Subcutaneous adipose tissue (tissue), 4 donors: Measurements from ENCODE around the gene SKI. TPM values are rescaled to one million over a fixed set of nuclear protein-coding genes. Genes with fewer than 3 reads are reported as not detected.

Experiments
- total RNA-seq, 4 donors: library from RNA; depleted of rRNA; stranded (reverse); fragments of >200 nt; gene quantifications; one replicate each; pipeline ENCODE4 v1.1.0, GENCODE V29; 2016
- TF ChIP-seq, protein P1 (sequence below): fragments of 450-650 bp; IDR thresholded peaks from one replicate; pipeline ENCODE4 v1.5.1; 2016; ENCODE audit warnings: low read depth, mild to moderate bottlenecking, control low read depth, antibody characterized with exemption, moderate library complexity

The SKI gene
- total RNA-seq, 4 donors from 2014 or later, result 24.3 to 67.6 (median 27.8) TPM

DNA sequence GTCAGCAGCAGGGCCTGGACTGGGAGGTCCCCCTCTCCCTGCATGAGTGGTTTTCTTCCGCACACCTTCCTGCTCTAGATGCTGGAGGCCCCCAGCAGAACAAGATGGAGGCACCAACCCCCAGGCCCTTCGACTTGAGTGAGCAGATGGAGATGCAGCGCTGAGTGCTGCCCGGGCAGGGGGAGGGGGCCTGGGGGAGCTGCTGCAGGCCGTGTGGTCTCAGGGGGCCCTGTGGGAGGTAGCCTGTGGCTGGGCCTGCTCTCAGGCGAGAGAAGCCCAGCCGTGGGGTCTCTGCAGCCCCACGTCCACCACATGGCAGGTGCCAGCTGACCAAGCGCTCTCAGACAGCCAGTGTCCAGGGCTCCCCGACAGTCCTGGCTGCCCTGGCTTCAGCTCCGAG lies 32.3 kb upstream of the SKI start:
- TF ChIP-seq, protein P1, sequence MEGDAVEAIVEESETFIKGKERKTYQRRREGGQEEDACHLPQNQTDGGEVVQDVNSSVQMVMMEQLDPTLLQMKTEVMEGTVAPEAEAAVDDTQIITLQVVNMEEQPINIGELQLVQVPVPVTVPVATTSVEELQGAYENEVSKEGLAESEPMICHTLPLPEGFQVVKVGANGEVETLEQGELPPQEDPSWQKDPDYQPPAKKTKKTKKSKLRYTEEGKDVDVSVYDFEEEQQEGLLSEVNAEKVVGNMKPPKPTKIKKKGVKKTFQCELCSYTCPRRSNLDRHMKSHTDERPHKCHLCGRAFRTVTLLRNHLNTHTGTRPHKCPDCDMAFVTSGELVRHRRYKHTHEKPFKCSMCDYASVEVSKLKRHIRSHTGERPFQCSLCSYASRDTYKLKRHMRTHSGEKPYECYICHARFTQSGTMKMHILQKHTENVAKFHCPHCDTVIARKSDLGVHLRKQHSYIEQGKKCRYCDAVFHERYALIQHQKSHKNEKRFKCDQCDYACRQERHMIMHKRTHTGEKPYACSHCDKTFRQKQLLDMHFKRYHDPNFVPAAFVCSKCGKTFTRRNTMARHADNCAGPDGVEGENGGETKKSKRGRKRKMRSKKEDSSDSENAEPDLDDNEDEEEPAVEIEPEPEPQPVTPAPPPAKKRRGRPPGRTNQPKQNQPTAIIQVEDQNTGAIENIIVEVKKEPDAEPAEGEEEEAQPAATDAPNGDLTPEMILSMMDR, result no peak

DNA sequence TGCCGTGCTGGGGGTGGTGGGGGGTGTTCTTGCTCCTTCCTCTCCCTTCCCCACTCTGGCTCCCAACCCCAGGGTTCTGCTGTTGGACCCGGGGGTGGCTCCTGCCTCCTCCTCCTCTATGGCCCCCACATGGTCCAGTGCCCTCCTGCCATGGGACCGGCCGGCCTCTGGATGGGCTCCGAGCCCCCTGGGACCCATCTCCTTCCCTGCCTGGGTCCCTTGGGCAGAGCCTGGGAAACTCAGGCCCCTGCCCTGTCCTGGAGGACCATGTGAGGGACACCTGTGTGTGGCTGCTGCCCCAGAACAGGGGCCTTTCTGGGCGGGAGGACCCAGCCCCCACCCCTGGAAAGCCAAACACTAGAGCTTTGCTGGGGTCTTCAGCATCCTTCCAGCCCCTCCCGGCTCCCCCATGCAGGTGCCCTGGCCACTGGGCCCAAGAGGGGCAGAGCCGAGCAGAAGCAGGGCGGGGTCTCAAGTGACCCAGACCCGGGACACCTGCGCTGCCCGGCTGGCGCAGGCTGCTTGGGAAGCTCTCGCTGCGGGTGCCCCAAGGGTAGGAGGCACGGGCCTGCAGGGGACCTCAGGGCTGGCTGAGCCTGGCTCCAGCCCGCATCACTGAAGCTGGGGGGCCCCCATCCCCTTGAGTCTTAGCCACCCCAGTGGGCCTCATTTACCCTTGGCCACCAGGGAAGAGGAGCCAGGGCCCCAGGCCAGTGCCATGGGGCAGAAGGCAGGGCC lies 31.0 kb upstream of the SKI start:
- TF ChIP-seq, protein P1, result no peak

DNA sequence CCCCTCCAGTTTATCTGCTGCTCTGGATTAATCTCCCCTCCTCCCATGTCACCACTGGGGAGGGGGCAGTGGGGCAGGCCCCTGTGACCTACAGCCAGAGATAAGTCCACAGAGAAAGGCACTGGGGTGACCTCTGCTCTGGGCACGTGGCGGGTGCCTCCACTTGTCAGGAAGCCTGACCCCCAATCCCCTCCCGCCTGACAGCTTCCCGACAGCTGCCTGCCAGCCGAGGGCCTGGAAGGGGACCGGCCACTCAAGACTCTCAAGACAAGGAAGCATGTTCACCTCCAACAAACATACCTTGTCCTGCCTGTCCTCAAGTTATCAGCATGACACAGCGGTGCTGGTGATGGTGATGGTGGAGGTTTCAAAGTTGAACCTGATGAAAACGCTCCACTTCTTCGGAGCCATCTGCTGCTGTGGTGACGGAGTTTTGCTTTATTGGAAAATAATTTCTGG lies 30.4 kb upstream of the SKI start:
- TF ChIP-seq, protein P1, result no peak

DNA sequence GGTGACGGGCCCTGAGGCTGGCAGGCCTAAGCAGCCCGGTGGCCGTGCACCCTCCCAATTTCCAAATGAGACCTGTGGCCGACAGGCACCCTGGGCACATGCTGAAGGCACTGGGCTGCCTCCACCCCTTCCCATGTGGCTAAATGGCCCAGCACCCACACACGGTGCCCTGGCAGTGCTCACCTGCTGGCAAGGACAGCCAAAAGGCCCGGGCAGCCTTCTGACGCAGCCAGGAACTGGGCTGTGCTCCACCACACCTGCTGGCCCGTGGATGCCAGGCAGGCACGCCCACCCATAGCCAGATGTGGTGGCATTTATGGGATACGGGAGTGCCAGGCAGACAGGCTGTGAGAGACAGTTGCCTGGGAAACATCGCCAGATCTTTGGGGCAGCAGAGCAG lies 29.5 kb upstream of the SKI start:
- TF ChIP-seq, protein P1, result no peak

DNA sequence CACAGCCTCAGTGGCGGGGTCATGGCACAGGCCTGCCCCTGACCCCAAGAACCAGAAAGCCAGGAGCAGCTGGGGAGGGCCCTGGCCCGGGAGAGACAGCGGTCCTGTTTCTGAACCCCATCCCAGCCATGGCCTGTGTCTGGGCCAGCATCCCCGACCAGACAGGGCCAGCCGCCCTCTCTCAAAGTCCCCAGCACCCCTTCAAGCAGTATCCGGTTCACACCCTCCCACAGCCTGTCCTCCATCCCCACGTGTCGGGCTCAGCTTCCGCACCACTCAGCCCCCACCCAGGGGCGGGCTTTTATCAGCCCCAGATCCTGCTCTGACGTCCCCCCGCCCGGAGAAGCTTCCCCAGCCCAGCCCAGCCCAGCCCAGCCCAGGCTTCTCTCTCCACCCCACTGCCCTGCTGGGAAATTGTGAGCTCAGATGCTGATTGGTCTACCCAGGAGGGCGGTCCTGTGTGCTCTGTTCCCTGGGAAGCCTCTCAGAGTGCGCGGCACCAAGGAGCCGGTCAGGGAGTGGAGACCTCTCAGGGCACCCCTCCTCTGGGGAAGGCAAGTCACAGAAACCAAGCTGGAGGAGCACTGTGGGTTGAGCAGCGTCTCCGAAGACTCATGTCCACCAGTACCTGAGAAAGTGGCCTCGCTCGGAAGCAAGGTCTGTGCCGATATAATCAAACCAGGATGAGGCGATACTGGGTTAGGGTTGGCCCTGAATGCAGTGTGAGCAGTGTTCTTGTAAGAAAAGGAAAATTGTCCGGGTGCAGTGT lies 28.9 kb upstream of the SKI start:
- TF ChIP-seq, protein P1, result no peak

DNA sequence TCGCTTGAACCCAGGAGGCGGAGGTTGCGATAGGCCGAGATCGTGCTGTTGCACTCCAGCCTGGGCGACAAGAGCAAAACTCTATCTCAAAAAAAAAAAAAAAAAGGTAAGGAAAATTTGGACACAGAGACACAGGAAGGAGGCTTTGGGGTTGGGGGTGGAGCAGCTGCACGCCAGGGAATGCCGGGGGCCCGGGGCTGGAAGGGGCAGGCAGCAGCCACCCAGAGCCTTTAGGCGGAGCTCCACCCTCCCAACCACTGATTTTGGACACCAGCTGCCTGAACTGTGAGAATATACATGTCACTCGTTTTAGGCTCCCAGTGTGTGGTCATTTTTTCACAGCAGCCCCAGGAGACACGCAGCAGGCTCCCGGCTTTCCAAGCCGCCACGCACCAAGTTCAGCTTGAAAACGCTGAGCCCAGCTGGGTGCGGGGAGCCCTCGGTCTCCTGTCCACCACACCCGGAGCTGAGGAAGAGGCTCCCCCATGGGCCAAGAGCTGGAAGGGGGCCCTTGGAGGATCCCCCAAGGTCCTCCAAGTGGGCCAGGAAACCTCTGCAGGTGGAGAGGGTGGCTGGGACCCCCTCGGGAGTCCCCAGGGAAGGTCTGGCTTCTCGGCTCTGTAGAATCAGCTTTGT lies 27.7 kb upstream of the SKI start:
- TF ChIP-seq, protein P1, result no peak

DNA sequence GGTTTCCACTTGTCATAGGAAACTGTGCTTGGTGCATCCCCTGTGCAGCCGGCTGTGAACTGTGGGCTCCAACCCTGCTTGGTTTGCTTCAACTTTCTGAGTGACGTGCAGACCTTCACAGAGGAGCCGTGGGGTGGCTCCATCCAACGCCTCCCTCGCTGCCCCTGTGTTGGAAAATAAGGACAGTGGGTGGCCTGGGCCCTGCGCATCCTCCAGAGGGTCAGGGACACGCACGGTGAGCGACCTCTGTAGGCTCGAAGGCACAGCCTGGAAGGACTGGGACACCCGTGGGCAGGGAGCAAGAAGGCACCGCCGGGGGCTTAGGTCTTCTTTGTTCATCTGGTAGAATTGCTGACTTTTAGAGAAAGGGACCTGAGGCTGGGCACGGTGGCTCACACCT lies 27.1 kb upstream of the SKI start:
- TF ChIP-seq, protein P1, result no peak
